Naive thymus-derived CD4-positive, alpha-beta T cell (primary cell): ENCODE results near the gene IGSF8. TPM values are rescaled to one million over a fixed set of nuclear protein-coding genes. Genes with fewer than 3 reads are reported as not detected.

ENCODE experiments used
- ATAC-seq: fragments of 150-1000 bp; cut with Tn5 transposase; 2 replicates; pipeline ENCODE4 v1.10.0; 2021; ENCODE audit warnings: mild to moderate bottlenecking, moderate library complexity
- CTCF ChIA-PET: fragments of 350-600 bp; sonication (Branson Sonifier 250); formaldehyde crosslinking; loops from one replicate; lab custom pipeline; 2021; ENCODE audit warnings: antibody characterized with exemption; lab: Charles Lee
- POLR2A ChIA-PET: fragments of 350-600 bp; sonication (Branson Sonifier 250); formaldehyde crosslinking; loops from one replicate; lab custom pipeline; 2021; ENCODE audit warnings: antibody characterized with exemption, inconsistent platforms; lab: Charles Lee
- DNase-seq, 9 donors: peaks; one replicate each; pipeline versions ENCODE4 v3.0.0 to v3.0.0-alpha.2; 2020 to 2022; ENCODE audit warnings: mixed read lengths in 1 of 9
- H3K27ac ChIP-seq: one replicate; pipeline ENCODE4 v1.7.0; 2013; ENCODE audit warnings: mild to moderate bottlenecking, low read depth, low read length, moderate library complexity
- H3K27me3 ChIP-seq, 2 donors: one replicate each; pipeline ENCODE4 v1.7.0; 2013; ENCODE audit warnings: low read length in 2 of 2, mild to moderate bottlenecking in 2 of 2, moderate library complexity in 2 of 2; ENCODE audit not compliant: control insufficient read depth in 2 of 2, insufficient read depth in 2 of 2
- H3K36me3 ChIP-seq, 3 experiments: 1 replicate in 2 of 3; 2 replicates in 1 of 3; pipeline ENCODE4 v1.7.0; 2013; ENCODE audit warnings: low read length in 3 of 3, mild to moderate bottlenecking in 3 of 3, moderate library complexity in 1 of 3; ENCODE audit not compliant: insufficient read depth in 3 of 3, control insufficient read depth in 2 of 3
- H3K4me1 ChIP-seq, 2 donors: one replicate each; pipeline ENCODE4 v1.7.0; 2013; ENCODE audit warnings: low read length in 2 of 2, mild to moderate bottlenecking in 2 of 2, moderate library complexity in 1 of 2; ENCODE audit not compliant: control insufficient read depth in 2 of 2, insufficient read depth in 2 of 2
- H3K4me3 ChIP-seq: 2 replicates; pipeline ENCODE4 v1.7.0; 2013; ENCODE audit warnings: mild to moderate bottlenecking, low read length
- H3K9me3 ChIP-seq, 3 experiments: 1 replicate in 2 of 3; 2 replicates in 1 of 3; pipeline ENCODE4 v1.7.0; 2013; ENCODE audit warnings: low read length in 3 of 3; ENCODE audit not compliant: control insufficient read depth in 2 of 3
- H3K27ac Mint-ChIP-seq, 9 donors: one replicate each; pipeline ENCODE4 v1.8.0; 2020 to 2022; ENCODE audit warnings: mixed read lengths in 9 of 9, mild to moderate bottlenecking in 8 of 9, moderate library complexity in 5 of 9, inconsistent platforms in 2 of 9
- H3K27me3 Mint-ChIP-seq, 5 donors: one replicate each; pipeline ENCODE4 v1.8.0; 2021 to 2022; ENCODE audit warnings: mixed read lengths in 5 of 5, mild to moderate bottlenecking in 1 of 5
- H3K36me3 Mint-ChIP-seq, 5 donors: one replicate each; pipeline ENCODE4 v1.8.0; 2020 to 2022; ENCODE audit warnings: mixed read lengths in 5 of 5, mild to moderate bottlenecking in 3 of 5, inconsistent platforms in 1 of 5
- H3K4me1 Mint-ChIP-seq, 7 donors: one replicate each; pipeline ENCODE4 v1.8.0; 2020 to 2022; ENCODE audit warnings: mixed read lengths in 7 of 7, mild to moderate bottlenecking in 3 of 7, inconsistent platforms in 1 of 7
- H3K4me3 Mint-ChIP-seq, 10 donors: one replicate each; pipeline ENCODE4 v1.8.0; 2020 to 2022; ENCODE audit warnings: mild to moderate bottlenecking in 10 of 10, mixed read lengths in 10 of 10, moderate library complexity in 6 of 10, inconsistent platforms in 2 of 10
- H3K9me3 Mint-ChIP-seq, 11 donors: one replicate each; pipeline ENCODE4 v1.8.0; 2020 to 2022; ENCODE audit warnings: mixed read lengths in 11 of 11, mild to moderate bottlenecking in 4 of 11, inconsistent platforms in 1 of 11, moderate library complexity in 1 of 11
- intact Hi-C, 2 donors: fragments of 100-400 bp; cut with micrococcal nuclease; formaldehyde crosslinking; loops; one replicate each; pipeline ENCODE4 v1.15.1; 2023
- polyA plus RNA-seq, 2 donors: library from polyadenylated mRNA; unstranded; fragments of 300-500 nt; fragmentation: Illumina TruSeq; gene quantifications; one replicate each; pipeline ENCODE4 v1.2.3, GENCODE V29; 2021
- total RNA-seq, 6 experiments: library from RNA in 5 of 6; stranded (reverse) in 5 of 6; gene quantifications; 1 replicate in 5 of 6; 2 replicates in 1 of 6; pipeline ENCODE4 v1.2.3 and lab custom pipeline; 2021 to 2026

Gene IGSF8
- total and polyA plus RNA-seq, 7 experiments from 2014 or later = 31.9 to 68.7 (median 44.8) TPM

DNA sequence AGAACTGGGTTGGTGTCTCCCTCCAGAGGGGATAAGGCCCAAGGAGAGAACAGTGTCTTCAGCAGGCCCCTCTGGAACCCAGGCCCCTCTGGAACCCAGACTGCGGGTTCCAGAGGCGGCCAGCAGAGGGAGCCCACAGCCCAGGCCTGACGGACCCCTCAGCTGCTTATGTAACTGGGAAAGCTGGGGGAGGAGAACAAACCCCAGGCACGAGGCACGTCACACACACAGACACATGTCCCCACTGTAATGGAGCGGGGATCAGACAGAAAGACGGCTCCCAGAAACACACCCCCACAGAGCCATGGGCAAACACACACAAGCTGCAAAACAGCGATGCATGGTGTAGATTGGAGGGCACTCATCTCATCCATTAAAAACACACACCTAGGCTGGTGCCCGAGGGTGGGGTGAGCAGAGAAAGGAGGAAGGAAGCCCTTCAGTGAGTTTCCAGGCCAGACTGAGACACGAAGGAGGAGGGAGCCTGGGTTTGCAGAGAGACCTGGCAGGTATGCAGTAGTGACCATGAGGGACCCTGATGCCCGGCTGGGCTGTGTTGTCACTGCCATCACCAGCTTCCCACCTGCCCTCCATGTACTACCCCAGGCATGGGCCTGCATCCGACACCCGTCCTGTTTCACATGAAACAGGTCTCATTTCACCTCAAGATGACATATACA, 2.8 kb upstream of the IGSF8 start:
- Mint-ChIP-seq H3K27me3 (no peaks in the 10 kb centered on the region), H3K27ac (peak overlapping the region; percentile 56 to 99 (median 97)), H3K4me3 (peak overlapping the region; percentile 10 to 87 (median 71)), H3K36me3 (no peaks in the 10 kb centered on the region), H3K4me1 (peaks cover 29 to 62% (median 51%) of the 10 kb centered on the region in 7 donors), H3K9me3 (no peaks in the 10 kb centered on the region)
- H3K27ac ChIP-seq = peak overlapping the region; percentile 96
- ATAC-seq = peak; percentile 37
- no peak overlapping the region for H3K4me3 ChIP-seq
- CTCF ChIA-PET = interaction anchor here (0.5 to 3.3 kb wide), 16 partner anchors 9 to 886 kb away, joined by 3 to 42 read pairs (median 4); partner anchors contain the start of gene PEX19
- DNase-seq = peak; percentile 57 to 85 (median 77)
- H3K27me3 ChIP-seq = no peaks in the 10 kb centered on the region
- intact Hi-C loops = loop anchor here (1.0 to 10.0 kb wide), 5 partner anchors 92 to 504 kb away; no protein-coding TSS in a partner anchor
- POLR2A ChIA-PET = interaction anchor here (0.6 to 3.9 kb wide), 8 partner anchors 16 to 190 kb away, joined by 3 to 15 read pairs (median 4); partner anchors contain the start of gene DCAF8
- peaks cover 25 to 44% of the 10 kb centered on the region in 2 donors for H3K4me1 ChIP-seq
- H3K9me3 ChIP-seq = no peaks in the 10 kb centered on the region
- H3K36me3 ChIP-seq = peaks cover 0 to 4% (median 0%) of the 10 kb centered on the region in 3 experiments

DNA sequence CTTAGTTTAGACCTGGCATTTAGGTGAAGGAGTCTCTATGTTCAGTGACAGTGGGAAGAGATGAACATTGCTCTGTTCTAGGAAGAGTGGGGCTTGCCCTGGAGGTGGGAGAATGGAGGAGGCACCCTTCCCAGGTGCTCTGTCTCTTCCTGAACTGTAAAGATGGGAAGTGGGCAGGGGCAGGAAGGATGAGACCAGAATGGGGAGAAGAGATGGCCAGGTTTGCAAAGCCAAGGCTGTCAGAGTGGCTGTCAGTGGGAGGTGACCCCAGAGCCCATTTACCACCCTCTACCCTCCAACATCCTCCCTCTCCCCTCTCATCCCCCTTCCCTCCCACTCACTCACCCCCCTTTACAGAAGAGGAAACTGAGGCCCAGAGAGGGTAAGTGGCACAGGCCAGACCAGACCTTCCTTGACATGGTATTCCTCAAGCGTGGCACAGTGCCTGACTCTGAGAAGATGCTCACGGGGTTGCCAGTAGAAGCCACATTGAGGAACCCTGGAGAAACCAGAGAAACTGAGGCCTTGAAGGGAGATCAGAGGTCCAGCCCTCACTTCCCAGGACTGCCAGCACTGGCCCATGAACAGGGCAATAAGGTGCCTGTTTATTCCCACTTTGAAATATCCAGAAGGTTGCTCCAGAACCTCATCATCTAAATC, 1.4 kb upstream of the IGSF8 start:
- H3K36me3 Mint-ChIP-seq = no peaks in the 10 kb centered on the region
- peak overlapping the region; percentile 88 to 99 (median 97) for H3K27ac Mint-ChIP-seq
- intact Hi-C loops = loop anchor here (1.0 to 10.0 kb wide), 9 partner anchors 69 to 507 kb away; partner anchors contain the start of genes COPA (in 2 of the 2), DUSP23 (in 2 of the 2), NCSTN (in 2 of the 2) and PEA15 (in 2 of the 2)
- no peaks in the 10 kb centered on the region for H3K9me3 Mint-ChIP-seq
- Histone ChIP-seq H3K27me3 (no peaks in the 10 kb centered on the region), H3K9me3 (no peaks in the 10 kb centered on the region), H3K4me1 (peaks cover 28 to 49% of the 10 kb centered on the region in 2 donors), H3K36me3 (peaks cover 0 to 13% (median 0%) of the 10 kb centered on the region in 3 experiments), H3K4me3 (peak overlapping the region; percentile 85), H3K27ac (peak overlapping the region; percentile 96)
- H3K4me1 Mint-ChIP-seq = peaks cover 29 to 75% (median 58%) of the 10 kb centered on the region in 7 donors
- ChIA-PET POLR2A (interaction anchor here (1.0 to 3.9 kb wide), 11 partner anchors 9 to 192 kb away, joined by 3 to 22 read pairs (median 8); partner anchors contain the start of genes DCAF8 and PEX19), CTCF (interaction anchor here (1.2 to 6.3 kb wide), 6 partner anchors 13 to 192 kb away, joined by 4 to 73 read pairs (median 8); no protein-coding TSS in a partner anchor)
- ATAC-seq = no peak
- peak overlapping the region; percentile 74 to 95 (median 86) for H3K4me3 Mint-ChIP-seq
- no peak for DNase-seq
- H3K27me3 Mint-ChIP-seq = no peaks in the 10 kb centered on the region

DNA sequence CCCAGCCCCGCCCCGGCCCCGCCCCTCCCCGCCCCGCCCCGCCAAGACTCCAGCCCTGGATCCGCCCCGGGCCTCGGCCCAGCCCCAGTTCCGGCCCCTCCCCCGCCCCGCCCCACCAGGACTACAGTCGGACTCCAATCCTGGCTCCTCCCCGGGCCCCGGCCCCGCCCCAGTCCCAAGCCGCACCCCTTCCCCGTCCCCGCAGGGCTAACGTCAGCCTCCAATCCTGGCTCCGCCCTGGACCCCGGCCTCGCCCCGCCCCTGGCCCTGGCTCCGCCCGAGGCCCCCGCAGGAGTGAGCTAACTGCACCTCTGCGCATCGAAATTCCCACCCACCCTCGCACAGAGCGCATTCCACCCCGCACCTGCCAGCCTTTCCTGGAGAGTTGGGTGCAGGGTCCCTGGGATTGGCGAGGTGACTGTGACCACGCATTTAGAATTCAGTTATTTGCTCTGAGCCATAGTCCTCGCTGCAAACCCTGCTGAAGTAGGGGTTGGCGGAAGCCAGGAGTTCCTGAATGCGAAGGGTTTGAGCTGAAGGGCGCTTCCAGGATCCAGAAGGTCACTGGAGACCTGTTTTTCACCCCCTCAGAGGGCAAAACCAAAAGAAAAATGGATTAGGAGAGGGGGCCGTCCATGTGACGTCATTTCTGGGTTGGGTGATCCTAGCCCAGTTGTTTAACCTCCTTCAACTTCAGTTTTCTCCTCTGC, 588 bp upstream of the IGSF8 start:
- Histone ChIP-seq H3K4me3 (peak overlapping the region; percentile 85), H3K27ac (peak overlapping the region; percentile 96), H3K36me3 (peaks cover 0 to 21% (median 0%) of the 10 kb centered on the region in 3 experiments), H3K9me3 (no peaks in the 10 kb centered on the region), H3K27me3 (no peaks in the 10 kb centered on the region), H3K4me1 (peaks cover 28 to 49% of the 10 kb centered on the region in 2 donors)
- Mint-ChIP-seq H3K36me3 (peaks cover 0 to 3% (median 0%) of the 10 kb centered on the region in 5 donors), H3K27ac (peak overlapping the region; percentile 88 to 99 (median 97)), H3K27me3 (no peaks in the 10 kb centered on the region), H3K4me1 (peaks cover 36 to 84% (median 64%) of the 10 kb centered on the region in 7 donors), H3K4me3 (peak overlapping the region; percentile 74 to 95 (median 86)), H3K9me3 (no peaks in the 10 kb centered on the region)
- DNase-seq (peak; percentile 94 to 98 (median 96)), ATAC-seq (peak; percentile 90)
- POLR2A ChIA-PET = interaction anchor here (0.6 to 3.0 kb wide), 16 partner anchors 9 to 1292 kb away, joined by 3 to 22 read pairs (median 4); partner anchors contain the start of genes DCAF8, KCNJ10, PEX19 and PIGM
- CTCF ChIA-PET = interaction anchor here (0.8 to 6.3 kb wide), 5 partner anchors 12 to 192 kb away, joined by 4 to 73 read pairs (median 5); no protein-coding TSS in a partner anchor
- intact Hi-C loops = loop anchor here (1.0 to 5.0 kb wide), 14 partner anchors 14 to 1291 kb away; partner anchors contain the start of genes COPA (in 2 of the 2), DCAF8 (in 2 of the 2), DUSP23 (in 2 of the 2) and NCSTN (in 2 of the 2)

DNA sequence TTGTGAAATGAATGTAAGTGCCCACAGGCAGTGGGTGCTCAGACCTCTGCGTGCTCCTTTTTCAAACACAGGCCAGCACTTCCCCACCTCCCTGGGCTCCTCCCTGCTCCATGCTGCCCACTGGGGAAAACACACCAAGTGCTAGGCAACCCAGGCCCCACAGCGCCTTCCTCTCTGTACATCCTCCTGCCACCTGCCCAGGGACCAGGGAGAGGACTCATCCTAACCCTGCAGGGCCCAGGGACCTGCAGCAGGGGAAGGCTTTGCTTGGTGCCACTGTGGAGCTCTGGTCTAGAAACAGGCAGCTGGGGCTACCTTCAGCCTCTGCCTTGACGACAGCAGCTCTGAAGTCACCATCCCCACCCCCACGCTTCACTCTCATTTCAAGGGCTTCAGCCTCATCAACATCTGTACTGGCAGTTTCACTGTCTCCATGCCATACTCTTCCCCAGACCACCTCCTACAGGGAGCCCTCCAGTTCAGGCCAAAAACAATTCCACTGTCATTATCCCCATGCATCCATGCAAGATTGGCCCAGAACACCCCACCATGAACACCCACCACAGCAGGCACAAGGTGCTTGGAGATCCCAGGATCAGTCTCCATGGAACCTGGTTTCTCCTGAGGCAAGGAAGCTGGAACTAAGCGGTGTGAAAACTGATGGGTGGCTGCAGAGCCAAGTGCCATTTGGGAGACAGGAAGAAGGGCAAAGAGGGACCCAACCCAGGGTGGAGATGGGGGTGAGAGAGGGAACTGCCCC, 1.1 kb downstream of the IGSF8 start:
- ATAC-seq (no peak), DNase-seq (peak in 5 of 9 donors; percentile 11 to 44 (median 28))
- peak overlapping the region; percentile 83 to 98 (median 95) for H3K27ac Mint-ChIP-seq
- peaks cover 0 to 3% (median 0%) of the 10 kb centered on the region in 5 donors for H3K36me3 Mint-ChIP-seq
- Histone ChIP-seq H3K27ac (peak overlapping the region; percentile 96), H3K27me3 (no peaks in the 10 kb centered on the region), H3K36me3 (peaks cover 0 to 38% (median 0%) of the 10 kb centered on the region in 3 experiments), H3K4me1 (peaks cover 28 to 59% of the 10 kb centered on the region in 2 donors), H3K9me3 (no peaks in the 10 kb centered on the region), H3K4me3 (peak overlapping the region; percentile 87)
- ChIA-PET CTCF (interaction anchor here (2.2 to 6.3 kb wide), 4 partner anchors 11 to 194 kb away, joined by 8 to 73 read pairs (median 8); partner anchors contain the start of gene KCNJ9), POLR2A (interaction anchor here (0.6 to 3.0 kb wide), 11 partner anchors 11 to 1293 kb away, joined by 3 to 22 read pairs (median 5); partner anchors contain the start of genes DCAF8, KCNJ10, PIGM and TAGLN2)
- H3K4me3 Mint-ChIP-seq = peak overlapping the region; percentile 86 to 96 (median 94)
- peaks cover 38 to 82% (median 63%) of the 10 kb centered on the region in 7 donors for H3K4me1 Mint-ChIP-seq
- H3K27me3 Mint-ChIP-seq = no peaks in the 10 kb centered on the region
- intact Hi-C loops = loop anchor here in 1 of 2 donors (5.0 kb wide), 1 partner anchor 510 kb away; no protein-coding TSS in a partner anchor
- no peaks in the 10 kb centered on the region for H3K9me3 Mint-ChIP-seq
